ENCODE measurements around the gene SEC23A.

GRCh38 chr14:38989922-38990546 lies 113.0 kb downstream of the SEC23A start:
- TF ChIP-seq POLR2AphosphoS5 (IDR thresholded peaks at IDR 0.05) (no peak), CTCF (IDR thresholded peaks at IDR 0.05) (no peak)

Data from suprapubic skin (tissue), 3 donors.